Prostate gland (tissue), 2 donors: Measurements from ENCODE around the gene RPTOR. TPM values are rescaled to one million over a fixed set of nuclear protein-coding genes. Genes with fewer than 3 reads are reported as not detected.

Experiments
- DNase-seq: peaks from one replicate; pipeline ENCODE4 v3.0.0-alpha.2; 2019; ENCODE audit warnings: low spot score
- H3K27ac ChIP-seq, 2 donors: fragments of 200-600 bp; sonication (generic); 2 replicates each; pipeline ENCODE4 v1.5.1; 2017 to 2019
- H3K27me3 ChIP-seq: fragments of 200-600 bp; sonication (generic); replicated peaks from 2 replicates; pipeline ENCODE4 v1.5.1; 2019; ENCODE audit not compliant: insufficient read depth
- H3K36me3 ChIP-seq, 2 donors: fragments of 200-600 bp; sonication (generic); 1 replicate in 1 of 2; 2 replicates in 1 of 2; pipeline versions ENCODE4 v1.5.1 to v1.8.1; 2017 to 2019
- H3K4me1 ChIP-seq: fragments of 200-600 bp; sonication (generic); replicated peaks from 2 replicates; pipeline ENCODE4 v1.5.1; 2019
- H3K4me3 ChIP-seq, 2 donors: fragments of 200-600 bp; sonication (generic); 2 replicates each; pipeline ENCODE4 v1.5.1; 2017 to 2019
- H3K9me3 ChIP-seq: fragments of 200-600 bp; sonication (generic); 2 replicates; pipeline ENCODE4 v1.5.1; 2017
- CTCF ChIP-seq, 4 experiments: fragments of 200-600 bp in 2 of 4; fragments of 450-650 bp in 2 of 4; sonication (generic) in 2 of 4; IDR thresholded peaks; 1 replicate in 3 of 4; 2 replicates in 1 of 4; pipeline ENCODE4 v1.5.1; 2016 to 2019; ENCODE audit warnings: antibody characterized with exemption in 4 of 4, mild to moderate bottlenecking in 2 of 4, moderate library complexity in 2 of 4
- POLR2A ChIP-seq: fragments of 450-650 bp; IDR thresholded peaks from one replicate; pipeline ENCODE4 v1.6.1; 2016; ENCODE audit warnings: antibody characterized with exemption, mild to moderate bottlenecking
- POLR2AphosphoS5 ChIP-seq: sonication (generic); formaldehyde crosslinking; IDR thresholded peaks from one replicate; pipeline ENCODE4 v1.6.1; 2017; ENCODE audit warnings: antibody characterized with exemption
- WGBS: methylation state at CpG from one replicate; pipeline ENCODE4 v1.1.5; 2018; 5-methylcytosine and 5-hydroxymethylcytosine counted together
- intact Hi-C: fragments of 100-400 bp; cut with DNase I; formaldehyde crosslinking; loops from one replicate; pipeline ENCODE4 v1.14.2; 2022
- total RNA-seq, 2 donors: library from RNA; depleted of rRNA; stranded (reverse); fragments of >200 nt; gene quantifications; one replicate each; pipeline ENCODE4 v1.1.0, GENCODE V29; 2016

The RPTOR gene
- total RNA-seq, 2 donors from 2014 or later = 30.3 to 62.5 TPM

- intact Hi-C loops = loop anchor here (5.0 kb wide), 1 partner anchor 108 kb away; no protein-coding TSS in a partner anchor
- no peak for DNase-seq
- Histone ChIP-seq H3K36me3 (no peaks in the 10 kb centered on the region), H3K4me1 (no peaks in the 10 kb centered on the region), H3K4me3 (no peak overlapping the region), H3K27ac (no peak overlapping the region), H3K9me3 (no peaks in the 10 kb centered on the region), H3K27me3 (no peaks in the 10 kb centered on the region)
- WGBS = 86% methylated on average over 19 of the region's 19 CpGs
- TF ChIP-seq CTCF (IDR thresholded peaks at IDR 0.05) (no peak), POLR2A (no peak), POLR2AphosphoS5 (no peak)
These were observed 241.0 kb downstream of the RPTOR start for GRCh38 chr17:80785477-80786178.

DNA sequence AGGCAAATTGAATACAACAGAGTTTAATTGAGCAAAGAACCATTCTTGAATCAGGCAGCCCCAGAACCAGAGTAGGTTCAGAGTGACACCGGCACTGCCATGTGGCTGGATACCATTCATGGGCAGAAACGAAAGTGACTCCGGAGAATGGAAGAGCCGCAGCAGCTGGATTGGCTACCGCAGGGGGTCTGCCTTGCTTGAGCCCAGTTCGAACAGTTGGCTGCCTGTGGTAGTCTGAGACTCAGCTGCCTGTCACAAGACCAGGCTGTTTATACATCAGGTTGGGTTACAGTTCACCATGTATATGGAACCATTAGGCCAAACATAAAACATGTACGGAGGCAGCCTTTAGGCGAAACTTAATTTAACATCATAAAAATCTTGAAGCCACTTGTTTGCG, 241.8 kb downstream of the RPTOR start:
- 95% methylated on average over 9 of the region's 9 CpGs for WGBS
- H3K27ac ChIP-seq = no peak overlapping the region
- intact Hi-C loops = loop anchor here (5.0 kb wide), 1 partner anchor 109 kb away; no protein-coding TSS in a partner anchor
- H3K9me3 ChIP-seq = no peaks in the 10 kb centered on the region
- TF ChIP-seq POLR2AphosphoS5 = no peak
- no peak for TF ChIP-seq POLR2A
- TF ChIP-seq CTCF (IDR thresholded peaks at IDR 0.05) = no peak
- H3K4me1 ChIP-seq = no peaks in the 10 kb centered on the region
- DNase-seq = no peak
- no peaks in the 10 kb centered on the region for H3K27me3 ChIP-seq
- H3K4me3 ChIP-seq = no peak overlapping the region
- H3K36me3 ChIP-seq = no peaks in the 10 kb centered on the region

DNA sequence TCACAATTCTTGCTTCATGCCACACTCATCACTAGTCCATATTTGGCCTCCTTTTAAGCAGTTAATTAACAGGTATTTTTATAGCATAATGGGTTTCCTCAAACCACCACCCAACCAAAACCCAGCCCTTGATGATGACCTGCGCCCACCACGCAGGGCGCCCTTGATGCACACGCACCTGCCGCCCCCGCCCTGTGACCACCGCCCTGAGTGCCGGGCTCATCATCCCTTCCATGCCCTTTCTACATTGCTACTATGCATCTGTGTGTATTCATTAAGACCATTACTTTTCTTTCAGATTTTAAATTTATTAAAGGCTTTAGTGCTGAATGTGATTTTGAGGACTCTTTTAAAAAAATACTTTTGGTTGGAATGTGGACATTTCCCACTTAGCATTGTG, 242.2 kb downstream of the RPTOR start:
- intact Hi-C loops = loop anchor here (5.0 kb wide), 1 partner anchor 110 kb away; no protein-coding TSS in a partner anchor
- DNase-seq = no peak
- 95% methylated on average over 8 of the region's 8 CpGs for WGBS
- Histone ChIP-seq H3K27me3 (no peaks in the 10 kb centered on the region), H3K9me3 (no peaks in the 10 kb centered on the region), H3K36me3 (no peaks in the 10 kb centered on the region), H3K27ac (no peak overlapping the region), H3K4me3 (no peak overlapping the region), H3K4me1 (no peaks in the 10 kb centered on the region)
- TF ChIP-seq POLR2AphosphoS5 = no peak
- TF ChIP-seq CTCF (IDR thresholded peaks at IDR 0.05) = no peak
- no peak for TF ChIP-seq POLR2A

DNA sequence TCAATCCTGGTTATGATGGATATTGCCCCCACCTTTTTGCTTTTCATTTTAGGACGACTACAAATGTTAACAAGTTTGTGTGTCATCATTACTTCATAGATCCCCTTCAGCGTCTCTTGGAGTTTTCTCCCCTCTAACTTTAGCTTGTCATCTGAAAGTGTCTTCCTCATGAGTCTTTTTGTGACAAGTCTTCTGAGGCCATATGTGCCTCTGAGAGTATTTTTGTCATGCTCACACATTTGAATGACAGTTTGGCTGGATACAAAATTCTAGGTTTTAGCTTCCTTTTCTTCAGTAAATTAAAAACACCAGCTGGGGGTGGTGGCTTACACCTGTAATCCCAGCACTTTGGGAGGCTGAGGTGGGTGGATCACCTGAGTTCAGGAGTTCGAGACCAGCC, 243.2 kb downstream of the RPTOR start:
- 95% methylated on average over 3 of the region's 3 CpGs for WGBS

More for the DNA sequence above, 243.2 kb downstream of the RPTOR start:
- Histone ChIP-seq H3K36me3 (no peaks in the 10 kb centered on the region), H3K27me3 (no peaks in the 10 kb centered on the region), H3K4me3 (no peak overlapping the region), H3K9me3 (no peaks in the 10 kb centered on the region), H3K27ac (no peak overlapping the region), H3K4me1 (no peaks in the 10 kb centered on the region)
- no peak for TF ChIP-seq CTCF (IDR thresholded peaks at IDR 0.05)
- no peak for TF ChIP-seq POLR2AphosphoS5
- no peak for TF ChIP-seq POLR2A
- no peak for DNase-seq
- intact Hi-C loops = loop anchor here (5.0 kb wide), 1 partner anchor 111 kb away; no protein-coding TSS in a partner anchor
